ENCODE data around the gene SCN10A.

Gene SCN10A

DNA sequence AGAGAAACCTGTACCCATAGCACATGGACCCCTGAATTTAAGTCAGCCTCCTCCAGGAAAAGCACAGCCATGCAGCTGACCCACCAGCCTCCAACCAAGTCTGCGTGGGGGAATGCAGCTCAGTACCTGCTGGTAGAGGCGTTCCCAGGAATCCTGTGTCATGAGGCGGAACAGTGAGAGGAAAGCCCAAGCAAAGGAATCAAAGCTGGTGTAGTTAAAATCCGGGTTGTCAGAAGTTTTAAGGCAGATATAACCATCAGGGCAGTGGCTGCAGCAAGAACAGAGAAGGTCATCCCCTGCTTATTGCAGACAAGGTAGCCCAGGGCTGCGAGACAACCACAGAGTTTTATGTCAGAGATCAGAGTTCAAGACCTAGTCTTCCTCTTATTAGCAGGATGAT is 59.1 kb downstream of the SCN10A start:
- Histone ChIP-seq H3K9ac (ENCODE audit: low read length) (no peak overlapping the region), H3K9me2 (replicated peaks; ENCODE audit: insufficient read depth, low read length) (no peaks in the 10 kb centered on the region), H3K27ac (ENCODE audit: low read depth, low read length) (no peak overlapping the region), H2AFZ (ENCODE audit: low read depth, low read length, severe bottlenecking) (no peak overlapping the region), H3K27me3 (ENCODE audit: low read length) (no peaks in the 10 kb centered on the region), H3K36me3 (ENCODE audit: low read length) (no peaks in the 10 kb centered on the region), H3K4me3 (ENCODE audit: insufficient read depth, low read length, poor library complexity, severe bottlenecking) (no peak overlapping the region), H4K20me1 (ENCODE audit: low read depth, low read length) (no peaks in the 10 kb centered on the region), H3K9me3 (ENCODE audit: insufficient read depth, low read length) (no peaks in the 10 kb centered on the region), H3K79me2 (ENCODE audit: insufficient read depth, low read length) (no peaks in the 10 kb centered on the region), H3F3A (ENCODE audit: insufficient read depth) (no peaks in the 10 kb centered on the region), H3K4me2 (ENCODE audit: low read depth, low read length, poor library complexity, severe bottlenecking) (no peak overlapping the region)
- TF ChIP-seq, protein P1, sequence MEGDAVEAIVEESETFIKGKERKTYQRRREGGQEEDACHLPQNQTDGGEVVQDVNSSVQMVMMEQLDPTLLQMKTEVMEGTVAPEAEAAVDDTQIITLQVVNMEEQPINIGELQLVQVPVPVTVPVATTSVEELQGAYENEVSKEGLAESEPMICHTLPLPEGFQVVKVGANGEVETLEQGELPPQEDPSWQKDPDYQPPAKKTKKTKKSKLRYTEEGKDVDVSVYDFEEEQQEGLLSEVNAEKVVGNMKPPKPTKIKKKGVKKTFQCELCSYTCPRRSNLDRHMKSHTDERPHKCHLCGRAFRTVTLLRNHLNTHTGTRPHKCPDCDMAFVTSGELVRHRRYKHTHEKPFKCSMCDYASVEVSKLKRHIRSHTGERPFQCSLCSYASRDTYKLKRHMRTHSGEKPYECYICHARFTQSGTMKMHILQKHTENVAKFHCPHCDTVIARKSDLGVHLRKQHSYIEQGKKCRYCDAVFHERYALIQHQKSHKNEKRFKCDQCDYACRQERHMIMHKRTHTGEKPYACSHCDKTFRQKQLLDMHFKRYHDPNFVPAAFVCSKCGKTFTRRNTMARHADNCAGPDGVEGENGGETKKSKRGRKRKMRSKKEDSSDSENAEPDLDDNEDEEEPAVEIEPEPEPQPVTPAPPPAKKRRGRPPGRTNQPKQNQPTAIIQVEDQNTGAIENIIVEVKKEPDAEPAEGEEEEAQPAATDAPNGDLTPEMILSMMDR (IDR thresholded peaks at IDR 0.05; ENCODE audit: insufficient read depth, low read length, poor library complexity, severe bottlenecking), result no peak
- no peak for TF ChIP-seq EZH2phosphoT487 (conservative IDR thresholded peaks at IDR 0.05; ENCODE audit: low read length)

- no peaks in the 10 kb centered on the region for H3K27me3 ChIP-seq (ENCODE audit: low read length)
- H3K9me2 ChIP-seq (replicated peaks; ENCODE audit: insufficient read depth, low read length), result no peaks in the 10 kb centered on the region
- TF ChIP-seq, protein P1 (IDR thresholded peaks at IDR 0.05; ENCODE audit: insufficient read depth, low read length, poor library complexity, severe bottlenecking), result no peak
- no peak for TF ChIP-seq EZH2phosphoT487 (conservative IDR thresholded peaks at IDR 0.05; ENCODE audit: low read length)
Measured at GRCh38 chr3:38755130-38755529, 60.9 kb downstream of the SCN10A start.

GRCh38 chr3:38746641-38747040 is 69.4 kb downstream of the SCN10A start:
- Histone ChIP-seq H3K79me2 (ENCODE audit: insufficient read depth, low read length) (no peaks in the 10 kb centered on the region), H2AFZ (ENCODE audit: low read depth, low read length, severe bottlenecking) (no peak overlapping the region), H3K9me2 (replicated peaks; ENCODE audit: insufficient read depth, low read length) (no peaks in the 10 kb centered on the region), H3K9ac (ENCODE audit: low read length) (no peak overlapping the region), H3K27ac (ENCODE audit: low read depth, low read length) (no peak overlapping the region), H3K4me3 (ENCODE audit: insufficient read depth, low read length, poor library complexity, severe bottlenecking) (no peak overlapping the region), H4K20me1 (ENCODE audit: low read depth, low read length) (no peaks in the 10 kb centered on the region), H3K27me3 (ENCODE audit: low read length) (no peaks in the 10 kb centered on the region), H3K4me2 (ENCODE audit: low read depth, low read length, poor library complexity, severe bottlenecking) (no peak overlapping the region), H3K9me3 (ENCODE audit: insufficient read depth, low read length) (no peaks in the 10 kb centered on the region), H3F3A (ENCODE audit: insufficient read depth) (no peaks in the 10 kb centered on the region), H3K36me3 (ENCODE audit: low read length) (no peaks in the 10 kb centered on the region)
- TF ChIP-seq EZH2phosphoT487 (conservative IDR thresholded peaks at IDR 0.05; ENCODE audit: low read length), result no peak
- TF ChIP-seq, protein P1 (IDR thresholded peaks at IDR 0.05; ENCODE audit: insufficient read depth, low read length, poor library complexity, severe bottlenecking), result no peak

More at GRCh38 chr3:38755130-38755529, 60.9 kb downstream of the SCN10A start:
- no peak overlapping the region for H2AFZ ChIP-seq (ENCODE audit: low read depth, low read length, severe bottlenecking)
- H4K20me1 ChIP-seq (ENCODE audit: low read depth, low read length), result no peaks in the 10 kb centered on the region
- no peak overlapping the region for H3K9ac ChIP-seq (ENCODE audit: low read length)
- no peaks in the 10 kb centered on the region for H3K36me3 ChIP-seq (ENCODE audit: low read length)
- no peaks in the 10 kb centered on the region for H3F3A ChIP-seq (ENCODE audit: insufficient read depth)
- no peak overlapping the region for H3K4me2 ChIP-seq (ENCODE audit: low read depth, low read length, poor library complexity, severe bottlenecking)
- H3K9me3 ChIP-seq (ENCODE audit: insufficient read depth, low read length), result no peaks in the 10 kb centered on the region
- H3K27ac ChIP-seq (ENCODE audit: low read depth, low read length), result no peak overlapping the region
- H3K79me2 ChIP-seq (ENCODE audit: insufficient read depth, low read length), result no peaks in the 10 kb centered on the region
- no peak overlapping the region for H3K4me3 ChIP-seq (ENCODE audit: insufficient read depth, low read length, poor library complexity, severe bottlenecking)
